A549 (cell line): ENCODE results near the gene NPAS2. TPM values are rescaled to one million over a fixed set of nuclear protein-coding genes. Genes with fewer than 3 reads are reported as not detected.

Experiments used
- ATAC-seq, 2 experiments: fragments of 200-7000 bp in 1 of 2; fragments of >200 bp in 1 of 2; cut with Nextera tagmentation in 1 of 2; cut with Tn5 transposase in 1 of 2; 3 replicates each; pipeline versions ENCODE4 v1.8.0 to v1.9.1; 2018 to 2020; ENCODE audit warnings: mild to moderate bottlenecking in 1 of 2, moderate library complexity in 1 of 2
- CTCF ChIA-PET: fragments of 300-600 bp; sonication (Branson Sonifier 250); formaldehyde crosslinking; extraction: SDS; loops from one replicate; lab custom pipeline; 2021; ENCODE audit warnings: antibody characterized with exemption, inconsistent platforms; lab: Yijun Ruan, JAX
- POLR2A ChIA-PET: fragments of 350-600 bp; formaldehyde crosslinking; extraction: SDS; loops from one replicate; lab custom pipeline; 2021; ENCODE audit warnings: antibody characterized with exemption, inconsistent platforms; lab: Yijun Ruan, JAX
- DNase-seq, 2 experiments: peaks; one replicate each; pipeline versions ENCODE4 v3.0.0 to v3.0.0-alpha.2; 2011 to 2016; ENCODE audit warnings: low read depth in 1 of 2, low spot score in 1 of 2
- FAIRE-seq: peaks from 2 replicates; lab custom pipeline; 2011; peaks lifted over from hg19 to GRCh38; lab: Jason Lieb, UNC
- H3K27ac ChIP-seq, 2 experiments: fragments of >200 bp; sonication (Bioruptor Twin); formaldehyde crosslinking; 3 replicates each; pipeline ENCODE4 v1.5.1; 2016 to 2017
- H3K4me1 ChIP-seq: fragments of >200 bp; sonication (Bioruptor Twin); formaldehyde crosslinking; 3 replicates; pipeline ENCODE4 v1.6.1; 2016
- H3K4me2 ChIP-seq: fragments of >200 bp; sonication (Bioruptor Twin); formaldehyde crosslinking; 3 replicates; pipeline ENCODE4 v1.6.1; 2016
- H3K4me3 ChIP-seq: fragments of >200 bp; sonication (Bioruptor Twin); formaldehyde crosslinking; 3 replicates; pipeline ENCODE4 v1.5.1; 2016
- H3K9me3 ChIP-seq: fragments of >200 bp; sonication (Bioruptor Twin); formaldehyde crosslinking; 3 replicates; pipeline ENCODE4 v1.6.1; 2016
- CBX2 ChIP-seq: fragments of 200-600 bp; sonication (generic); IDR thresholded peaks from 2 replicates; pipeline ENCODE4 v1.6.1; 2016; ENCODE audit warnings: low read depth, mild to moderate bottlenecking, borderline replicate concordance
- FOSL2 ChIP-seq, 2 experiments: fragments of 450-650 bp in 1 of 2; fragments of >200 bp in 1 of 2; sonication (Bioruptor Twin) in 1 of 2; formaldehyde crosslinking; IDR thresholded peaks; 2 replicates each; pipeline versions ENCODE4 v1.5.0 to v1.6.1; 2016 to 2020; ENCODE audit warnings: mild to moderate bottlenecking in 1 of 2, moderate library complexity in 1 of 2
- GATA3 ChIP-seq: IDR thresholded peaks from 2 replicates; pipeline ENCODE4 v1.6.1; 2012; ENCODE audit warnings: borderline replicate concordance
- HES2 ChIP-seq: fragments of >200 bp; sonication (Bioruptor Twin); formaldehyde crosslinking; IDR thresholded peaks from 2 replicates; pipeline ENCODE4 v1.6.1; 2016
- HOXA7 ChIP-seq: fragments of 250-450 bp; sonication (Bioruptor Pico); IDR thresholded peaks from 2 replicates; pipeline ENCODE4 v1.5.0; 2020; ENCODE audit warnings: mild to moderate bottlenecking, moderate library complexity
- MAFK ChIP-seq: fragments of 450-650 bp; IDR thresholded peaks from 2 replicates; pipeline ENCODE4 v1.6.1; 2014; ENCODE audit not compliant: partially characterized antibody
- RARB ChIP-seq: fragments of 250-450 bp; sonication (Bioruptor Pico); IDR thresholded peaks from 2 replicates; pipeline ENCODE4 v1.8.0; 2021; ENCODE audit warnings: mild to moderate bottlenecking, moderate library complexity
- RCOR1 ChIP-seq: fragments of 150-350 bp; IDR thresholded peaks from 2 replicates; pipeline ENCODE4 v1.6.1; 2014; ENCODE audit warnings: antibody characterized with exemption, low read length, low read depth
- TP53 ChIP-seq: fragments of 250-450 bp; sonication (Bioruptor Pico); IDR thresholded peaks from 2 replicates; pipeline ENCODE4 v1.5.0; 2021; ENCODE audit warnings: mild to moderate bottlenecking, moderate library complexity
- ZC3H11A ChIP-seq: fragments of 450-650 bp; IDR thresholded peaks from 2 replicates; pipeline ENCODE4 v1.6.1; 2014; ENCODE audit warnings: antibody characterized with exemption, mild to moderate bottlenecking
- WGBS: methylation state at CpG from one replicate; pipeline ENCODE4 v1.1.6; 2017; ENCODE audit errors: missing lambda C conversion rate; 5-methylcytosine and 5-hydroxymethylcytosine counted together
- polyA plus RNA-seq, 4 experiments: library from polyadenylated mRNA; depleted of rRNA in 3 of 4; stranded (reverse); fragments of >200 nt; fragmentation: RNase III in 1 of 4; extraction: RNeasy Plus Mini Kit Qiagen cat#74134 plus additional on column Dnase treatment in 1 of 4; gene quantifications; 2 replicates in 3 of 4; 3 replicates in 1 of 4; pipeline ENCODE4 v1.2.3, GENCODE V29; 2011 to 2017
- TF ChIP-seq, protein P1 (sequence below): IDR thresholded peaks from 2 replicates; pipeline ENCODE4 v1.6.1; 2012; ENCODE audit warnings: low read depth, borderline replicate concordance
- TF ChIP-seq, protein P2 (sequence below): IDR thresholded peaks from 2 replicates; pipeline ENCODE4 v1.6.1; 2012
- TF ChIP-seq, protein P3 (sequence below): IDR thresholded peaks from 2 replicates; pipeline ENCODE4 v1.6.1; 2012

Gene NPAS2
- polyA plus RNA-seq, 2 of the 4 experiments (the other 2 are of a cell fraction): 31.4 to 56.1 TPM

DNA sequence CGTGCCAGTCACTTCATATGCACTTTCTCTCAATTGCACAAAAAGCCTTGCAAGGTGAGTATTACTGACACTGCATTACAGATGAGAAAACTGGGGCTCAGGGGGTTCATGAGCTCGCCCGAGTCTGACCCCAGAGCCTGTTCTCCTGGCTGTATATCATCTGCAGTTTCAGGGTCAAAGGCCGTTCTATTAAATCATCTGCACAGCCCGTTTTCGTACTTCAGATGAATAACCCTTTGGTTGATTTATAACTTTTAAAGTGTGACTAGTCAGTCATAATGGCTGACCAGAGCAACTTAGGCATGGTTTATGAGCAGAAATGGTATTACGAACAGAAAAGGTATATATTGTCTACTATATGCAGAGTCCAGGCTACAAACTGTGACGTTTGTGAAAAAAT lies 35.3 kb upstream of the NPAS2 start:
- ChIA-PET POLR2A (no interaction called here), CTCF (interaction anchor here (1.1 to 2.5 kb wide), 4 partner anchors 10 to 54 kb away, joined by 3 to 8 read pairs (median 4); no protein-coding TSS in a partner anchor)
- DNase-seq (no peak), FAIRE-seq (no peak), ATAC-seq (no peak)
- Histone ChIP-seq H3K27ac (peak overlapping the region; percentile 74 to 77; a peak in 1 of 6 replicates), H3K4me1 (peaks cover 47% of the 10 kb centered on the region), H3K4me2 (peak overlapping the region; percentile 83; the same call in 1 of the 3 replicates), H3K4me3 (no peak overlapping the region), H3K9me3 (no peaks in the 10 kb centered on the region)
- WGBS: 67% methylated on average over 8 of the region's 8 CpGs
- TF ChIP-seq TP53 (CRISPR knock-in tag) (no peak), RCOR1 (no peak), RARB (CRISPR knock-in tag) (no peak), GATA3 (no peak)

DNA sequence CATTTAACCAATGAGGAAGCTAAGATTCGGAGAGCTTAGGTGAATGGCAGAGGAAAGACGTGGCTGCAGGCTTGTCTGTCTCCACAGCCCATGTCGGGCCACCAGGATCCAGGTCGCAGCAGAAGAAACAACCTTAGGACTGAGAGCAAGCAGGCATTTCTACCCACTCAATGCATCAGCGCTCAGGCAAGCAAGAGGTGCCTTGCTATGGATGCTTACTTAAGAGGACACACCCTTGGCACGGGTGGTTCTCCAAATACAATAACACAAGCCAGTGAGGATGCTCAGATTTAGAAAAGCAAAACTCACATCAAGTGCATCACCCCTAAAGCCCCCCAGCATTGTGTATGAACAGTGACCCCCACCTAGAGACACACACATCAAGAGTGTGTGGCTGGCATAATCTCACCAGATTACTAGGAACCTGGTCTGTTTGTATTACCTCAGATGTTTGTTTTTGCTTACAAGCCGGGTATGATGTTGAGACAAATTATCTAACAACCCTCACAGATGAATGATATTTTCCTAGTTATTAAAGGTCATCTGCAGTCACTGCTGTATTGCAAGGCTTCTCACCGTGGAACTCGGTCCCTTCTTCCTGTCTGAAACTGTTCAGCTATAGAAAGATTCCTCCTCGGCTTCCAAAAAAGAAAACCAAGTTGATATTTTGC lies 34.2 kb upstream of the NPAS2 start:
- ChIA-PET CTCF (interaction anchor here (1.6 to 2.5 kb wide), 3 partner anchors 11 to 55 kb away, joined by 3 to 8 read pairs (median 4); no protein-coding TSS in a partner anchor), POLR2A (no interaction called here)
- WGBS: 33% methylated on average over 10 of the region's 10 CpGs
- no peak for FAIRE-seq
- Histone ChIP-seq H3K9me3 (no peaks in the 10 kb centered on the region), H3K4me2 (peak overlapping the region; percentile 83), H3K4me3 (peak overlapping the region; percentile 16; the same call in 2 of the 3 replicates), H3K4me1 (peaks cover 40% of the 10 kb centered on the region), H3K27ac (peak overlapping the region; percentile 74 to 77)
- DNase-seq: peak; percentile 12 to 16
- ATAC-seq: peak; percentile 54 to 64; a peak in 5 of 6 replicates
- TF ChIP-seq HES2: no peak
- TF ChIP-seq HOXA7 (CRISPR knock-in tag): no peak
- TF ChIP-seq MAFK: no peak
- TF ChIP-seq CBX2: no peak
- TF ChIP-seq, protein P1, sequence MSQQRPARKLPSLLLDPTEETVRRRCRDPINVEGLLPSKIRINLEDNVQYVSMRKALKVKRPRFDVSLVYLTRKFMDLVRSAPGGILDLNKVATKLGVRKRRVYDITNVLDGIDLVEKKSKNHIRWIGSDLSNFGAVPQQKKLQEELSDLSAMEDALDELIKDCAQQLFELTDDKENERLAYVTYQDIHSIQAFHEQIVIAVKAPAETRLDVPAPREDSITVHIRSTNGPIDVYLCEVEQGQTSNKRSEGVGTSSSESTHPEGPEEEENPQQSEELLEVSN: no peak
- TF ChIP-seq, protein P2, sequence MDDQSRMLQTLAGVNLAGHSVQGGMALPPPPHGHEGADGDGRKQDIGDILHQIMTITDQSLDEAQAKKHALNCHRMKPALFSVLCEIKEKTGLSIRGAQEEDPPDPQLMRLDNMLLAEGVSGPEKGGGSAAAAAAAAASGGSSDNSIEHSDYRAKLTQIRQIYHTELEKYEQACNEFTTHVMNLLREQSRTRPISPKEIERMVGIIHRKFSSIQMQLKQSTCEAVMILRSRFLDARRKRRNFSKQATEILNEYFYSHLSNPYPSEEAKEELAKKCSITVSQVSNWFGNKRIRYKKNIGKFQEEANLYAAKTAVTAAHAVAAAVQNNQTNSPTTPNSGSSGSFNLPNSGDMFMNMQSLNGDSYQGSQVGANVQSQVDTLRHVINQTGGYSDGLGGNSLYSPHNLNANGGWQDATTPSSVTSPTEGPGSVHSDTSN: no peak

GRCh38 chr2:100786297-100786658 lies 33.7 kb upstream of the NPAS2 start:
- ChIA-PET POLR2A (no interaction called here), CTCF (interaction anchor here (1.2 to 2.5 kb wide), 4 partner anchors 8 to 56 kb away, joined by 3 to 8 read pairs (median 4); no protein-coding TSS in a partner anchor)
- H3K4me1 ChIP-seq: peaks cover 35% of the 10 kb centered on the region
- DNase-seq: peak; percentile 19 to 31
- TF ChIP-seq ZC3H11A: no peak
- TF ChIP-seq GATA3: peak; percentile 24; the same call in 1 of the 2 replicates
- no peak for TF ChIP-seq FOSL2 (IDR thresholded peaks at IDR 0.05)
- peak; percentile 36; the same call in 1 of the 2 replicates for TF ChIP-seq FOSL2 (CRISPR knock-in tag; IDR thresholded peaks at IDR 0.05)
- WGBS: 8% methylated on average over 7 of the region's 7 CpGs
- H3K9me3 ChIP-seq: no peaks in the 10 kb centered on the region
- peak overlapping the region; percentile 74 to 77 for H3K27ac ChIP-seq
- FAIRE-seq: no peak
- peak; percentile 76 to 80 for ATAC-seq
- peak overlapping the region; percentile 83 for H3K4me2 ChIP-seq
- H3K4me3 ChIP-seq: peak overlapping the region; percentile 16; the same call in 2 of the 3 replicates

DNA sequence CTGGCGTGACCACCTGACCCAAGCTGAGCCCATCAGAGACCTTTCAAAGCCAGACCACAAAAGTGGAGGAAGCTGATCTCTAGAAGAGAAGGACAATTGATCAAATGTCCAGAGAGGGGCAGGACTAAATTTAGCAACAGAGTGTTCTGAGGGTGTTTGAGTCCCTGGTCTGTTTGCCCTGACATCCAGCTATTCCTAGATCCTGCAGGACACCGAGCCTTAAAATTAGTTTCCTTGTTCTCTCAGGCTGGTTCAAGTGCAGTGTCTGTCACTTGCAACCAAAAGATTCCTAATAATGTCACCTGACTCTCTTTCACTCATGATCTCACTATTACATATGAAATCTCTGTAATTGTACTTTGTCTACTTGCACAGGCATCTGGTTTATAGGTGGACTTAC lies 33.0 kb upstream of the NPAS2 start:
- Histone ChIP-seq H3K4me1 (peaks cover 33% of the 10 kb centered on the region), H3K27ac (peak overlapping the region; percentile 74 to 77), H3K4me2 (peak overlapping the region; percentile 83), H3K4me3 (no peak overlapping the region), H3K9me3 (no peaks in the 10 kb centered on the region)
- DNase-seq (no peak), ATAC-seq (no peak; a peak in 1 of 6 replicates), FAIRE-seq (no peak)
- POLR2A ChIA-PET: no interaction called here
- CTCF ChIA-PET: interaction anchor here (0.6 to 1.2 kb wide), 3 partner anchors 9 to 1169 kb away, joined by 3 read pairs; no protein-coding TSS in a partner anchor
- TF ChIP-seq, protein P3, sequence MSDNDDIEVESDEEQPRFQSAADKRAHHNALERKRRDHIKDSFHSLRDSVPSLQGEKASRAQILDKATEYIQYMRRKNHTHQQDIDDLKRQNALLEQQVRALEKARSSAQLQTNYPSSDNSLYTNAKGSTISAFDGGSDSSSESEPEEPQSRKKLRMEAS: no peak
- 100% methylated on average over 2 of the region's 2 CpGs for WGBS
